AG04450 (cell line): Measurements from ENCODE around the gene GNG2. TPM values are rescaled to one million over a fixed set of nuclear protein-coding genes. Genes with fewer than 3 reads are reported as not detected.

Source experiments
- CTCF ChIA-PET: fragments of 300-600, 350-600 bp; formaldehyde crosslinking; extraction: SDS; loops from one replicate; lab custom pipeline; 2022; ENCODE audit warnings: antibody characterized with exemption, inconsistent platforms; lab: Charles Lee
- POLR2A ChIA-PET: fragments of 350-600 bp; formaldehyde crosslinking; extraction: SDS; loops from one replicate; lab custom pipeline; 2021; ENCODE audit warnings: antibody characterized with exemption, inconsistent platforms; lab: Yijun Ruan, JAX
- DNase-seq: peaks from one replicate; pipeline ENCODE4 v3.0.0-alpha.2; 2011; ENCODE audit warnings: low read depth, low spot score
- H3K27ac ChIP-seq: one replicate; pipeline ENCODE4 v1.5.1; 2012; ENCODE audit warnings: low read depth, low read length, control low read depth
- H3K27me3 ChIP-seq: one replicate; pipeline ENCODE4 v1.6.0; 2012; ENCODE audit warnings: low read length; ENCODE audit not compliant: control insufficient read depth, insufficient read depth
- H3K4me3 ChIP-seq: 2 replicates; pipeline ENCODE4 v1.5.1; 2011; ENCODE audit warnings: mild to moderate bottlenecking, low read depth, low read length, control low read depth
- H3K9me3 ChIP-seq: 2 replicates; pipeline ENCODE4 v1.5.1; 2012; ENCODE audit warnings: low read length; ENCODE audit not compliant: control insufficient read depth, insufficient read depth
- CTCF ChIP-seq: IDR thresholded peaks from 2 replicates; pipeline ENCODE4 v1.5.1; 2011; ENCODE audit warnings: low read depth, low read length, control low read depth, inconsistent platforms
- polyA plus RNA-seq: library from polyadenylated mRNA; depleted of rRNA; stranded (reverse); fragments of >200 nt; gene quantifications from 2 replicates; pipeline ENCODE4 v1.2.3, GENCODE V29; 2011

Gene GNG2
- polyA plus RNA-seq, 1 experiment = 83.9 TPM

DNA sequence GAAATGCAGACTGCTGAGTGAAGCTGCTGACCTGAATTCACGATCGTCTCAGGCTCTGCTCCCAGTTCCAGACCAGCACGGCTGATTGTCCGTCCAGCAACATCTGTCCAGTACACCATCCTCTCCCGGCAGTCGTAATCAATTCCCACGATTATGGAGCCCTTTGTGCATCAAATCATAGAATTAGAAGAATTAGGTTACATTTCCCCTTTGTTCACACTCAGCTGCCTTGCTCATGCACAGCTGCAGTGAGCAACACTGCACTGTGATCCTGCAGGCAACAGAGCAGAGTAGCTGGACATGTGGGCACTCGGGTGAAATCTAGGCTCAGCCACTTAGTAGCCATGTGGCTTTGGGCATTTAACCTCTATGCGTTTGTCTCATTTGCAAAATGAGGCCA is 151.1 kb downstream of the GNG2 start:
- no peak overlapping the region for H3K4me3 ChIP-seq
- ChIA-PET POLR2A (no interaction called here), CTCF (no interaction called here)
- H3K27me3 ChIP-seq = no peaks in the 10 kb centered on the region
- no peak for TF ChIP-seq CTCF
- H3K27ac ChIP-seq = no peak overlapping the region
- H3K9me3 ChIP-seq = no peaks in the 10 kb centered on the region
- no peak for DNase-seq

DNA sequence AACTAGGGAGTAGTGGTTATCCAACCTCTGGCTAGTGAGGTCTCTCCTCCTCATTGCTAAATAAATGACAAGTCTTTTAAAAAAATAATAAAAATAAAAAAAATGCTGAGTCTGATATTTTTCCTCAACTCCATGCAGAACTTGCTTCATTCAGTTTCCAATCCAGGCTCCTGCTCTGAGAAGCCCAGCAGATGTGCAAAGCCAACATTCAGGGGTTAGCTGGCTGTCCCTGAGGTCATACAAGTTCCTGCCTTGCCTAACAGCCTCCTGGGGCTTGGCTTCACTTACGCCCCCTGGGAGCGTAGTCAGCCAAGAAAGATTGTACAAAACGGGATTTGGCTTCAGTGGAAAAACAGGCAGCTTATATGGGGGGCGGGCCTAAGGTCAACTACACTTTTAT is 152.2 kb downstream of the GNG2 start:
- POLR2A ChIA-PET = interaction anchor here (0.6 kb wide), 1 partner anchor 15 kb away, joined by 3 read pairs; no protein-coding TSS in a partner anchor
- CTCF ChIA-PET = interaction anchor here (0.6 to 1.7 kb wide), 5 partner anchors 15 to 1559 kb away, joined by 3 to 4 read pairs (median 3); no protein-coding TSS in a partner anchor
- no peak overlapping the region for H3K27ac ChIP-seq

DNA sequence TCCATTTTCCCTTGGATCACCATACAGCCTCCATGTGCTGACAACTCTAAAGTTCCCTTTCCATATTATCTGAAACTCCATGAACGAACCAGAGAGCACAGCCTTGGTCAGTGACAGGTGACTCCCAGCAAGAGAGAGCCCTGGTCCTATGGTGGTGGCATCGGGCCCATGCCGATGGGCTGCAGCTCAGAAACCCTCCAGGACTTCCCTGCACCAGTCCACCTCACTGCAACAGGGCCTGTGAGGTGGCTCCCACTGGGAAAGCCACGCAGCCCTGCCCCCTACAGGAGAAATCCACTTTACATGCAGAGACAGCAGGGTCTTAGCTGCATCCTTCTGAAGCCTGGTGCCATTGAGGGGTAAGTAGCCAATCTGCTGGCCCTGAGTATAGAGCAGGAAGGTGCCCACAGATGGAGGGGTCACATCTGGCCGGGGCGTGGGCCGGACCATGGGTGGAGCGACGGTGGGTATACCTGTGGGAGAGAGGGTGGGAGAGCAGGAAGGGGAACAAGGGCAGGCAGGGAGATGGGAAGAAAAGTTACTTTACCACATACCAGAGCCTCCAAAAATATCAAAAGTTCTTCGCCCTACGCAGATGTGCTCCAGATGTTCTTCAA is 153.7 kb downstream of the GNG2 start:
- H3K4me3 ChIP-seq = no peak overlapping the region
- ChIA-PET POLR2A (no interaction called here), CTCF (interaction anchor here (2.1 kb wide), 1 partner anchor 119 kb away, joined by 10 read pairs; no protein-coding TSS in a partner anchor)
- H3K9me3 ChIP-seq = no peaks in the 10 kb centered on the region
- no peak overlapping the region for H3K27ac ChIP-seq
- peak; percentile 16; the same call in 1 of the 2 replicates for TF ChIP-seq CTCF
- no peak for DNase-seq
- H3K27me3 ChIP-seq = no peaks in the 10 kb centered on the region

More for the DNA sequence above, 152.2 kb downstream of the GNG2 start:
- Histone ChIP-seq H3K9me3 (no peaks in the 10 kb centered on the region), H3K27me3 (no peaks in the 10 kb centered on the region), H3K4me3 (no peak overlapping the region)
- no peak for TF ChIP-seq CTCF
- DNase-seq = no peak

GRCh38 chr14:52014601-52015267 is 154.3 kb downstream of the GNG2 start:
- Histone ChIP-seq H3K4me3 (no peak overlapping the region), H3K27ac (no peak overlapping the region), H3K9me3 (no peaks in the 10 kb centered on the region), H3K27me3 (no peaks in the 10 kb centered on the region)
- no peak for DNase-seq
- CTCF ChIA-PET = interaction anchor here (1.3 to 2.1 kb wide), 5 partner anchors 8 to 118 kb away, joined by 4 to 10 read pairs (median 7); no protein-coding TSS in a partner anchor
- no peak for TF ChIP-seq CTCF
- POLR2A ChIA-PET = interaction anchor here (0.6 to 2.5 kb wide), 2 partner anchors 11 to 85 kb away, joined by 3 to 11 read pairs; no protein-coding TSS in a partner anchor
